ENCODE data around the gene SNX20. TPM values are rescaled to one million over a fixed set of nuclear protein-coding genes. Genes with fewer than 3 reads are reported as not detected.

Gene SNX20
- total RNA-seq, 4 donors from 2014 or later, result 0.76 to 7.7 (median 4.4) TPM

- DNase-seq, result no peak
- Histone ChIP-seq H3K27me3 (no peaks in the 10 kb centered on the region), H3K36me3 (no peaks in the 10 kb centered on the region), H3K4me1 (no peaks in the 10 kb centered on the region), H3K9me3 (no peaks in the 10 kb centered on the region), H3K4me3 (no peak overlapping the region), H3K27ac (no peak overlapping the region)
- TF ChIP-seq CTCF (IDR thresholded peaks at IDR 0.05), result no peak
- TF ChIP-seq POLR2A (IDR thresholded peaks at IDR 0.05), result no peak
- intact Hi-C loops (cut with DNase I; ENCODE audit: low total_unique reads), result no loop called here
These were observed 49.0 kb downstream of the SNX20 start for GRCh38 chr16:50631985-50632576.

- Histone ChIP-seq H3K27ac (no peak overlapping the region), H3K4me1 (peaks cover 0 to 3% of the 10 kb centered on the region in 2 donors), H3K27me3 (no peaks in the 10 kb centered on the region), H3K9me3 (no peaks in the 10 kb centered on the region), H3K4me3 (no peak overlapping the region), H3K36me3 (no peaks in the 10 kb centered on the region)
- intact Hi-C loops (cut with DNase I; ENCODE audit: low total_unique reads), result no loop called here
- TF ChIP-seq CTCF (IDR thresholded peaks at IDR 0.05) (no peak), POLR2A (IDR thresholded peaks at IDR 0.05) (no peak)
- no peak for DNase-seq
These were observed 49.7 kb downstream of the SNX20 start for GRCh38 chr16:50631249-50631984.

GRCh38 chr16:50630394-50631020 is 50.6 kb downstream of the SNX20 start:
- Histone ChIP-seq H3K4me3 (no peak overlapping the region), H3K4me1 (peaks cover 0 to 8% of the 10 kb centered on the region in 2 donors), H3K9me3 (no peaks in the 10 kb centered on the region), H3K27ac (no peak overlapping the region), H3K36me3 (no peaks in the 10 kb centered on the region), H3K27me3 (no peaks in the 10 kb centered on the region)
- intact Hi-C loops (cut with DNase I; ENCODE audit: low total_unique reads), result no loop called here
- DNase-seq, result no peak
- no peak for TF ChIP-seq CTCF (IDR thresholded peaks at IDR 0.05)
- TF ChIP-seq POLR2A (IDR thresholded peaks at IDR 0.05), result no peak

GRCh38 chr16:50629334-50629733 is 51.8 kb downstream of the SNX20 start:
- Histone ChIP-seq H3K27me3 (no peaks in the 10 kb centered on the region), H3K4me3 (no peak overlapping the region), H3K4me1 (peaks cover 0 to 8% of the 10 kb centered on the region in 2 donors), H3K36me3 (no peaks in the 10 kb centered on the region), H3K27ac (no peak overlapping the region), H3K9me3 (no peaks in the 10 kb centered on the region)
- intact Hi-C loops (cut with DNase I; ENCODE audit: low total_unique reads), result no loop called here
- no peak for TF ChIP-seq POLR2A (IDR thresholded peaks at IDR 0.05)
- TF ChIP-seq CTCF (IDR thresholded peaks at IDR 0.05), result no peak
- no peak for DNase-seq
